Endodermal cell (in vitro differentiated cells): Measurements from ENCODE around the gene BTRC. TPM values are rescaled to one million over a fixed set of nuclear protein-coding genes. Genes with fewer than 3 reads are reported as not detected.

Source experiments
- DNase-seq: peaks from one replicate; pipeline ENCODE4 v3.0.0-alpha.2; 2017
- H3K27ac ChIP-seq: 2 replicates; pipeline ENCODE4 v1.5.1; 2013; ENCODE audit warnings: mild to moderate bottlenecking, low read depth, low read length, moderate library complexity
- H3K27me3 ChIP-seq: 2 replicates; pipeline ENCODE4 v1.6.1; 2013; ENCODE audit warnings: mild to moderate bottlenecking, low read length, moderate library complexity; ENCODE audit not compliant: insufficient read depth, control insufficient read depth, poor library complexity, severe bottlenecking
- H3K36me3 ChIP-seq: 2 replicates; pipeline ENCODE4 v1.7.0; 2013; ENCODE audit warnings: mild to moderate bottlenecking, low read length, moderate library complexity; ENCODE audit not compliant: control insufficient read depth, insufficient read depth
- H3K4me1 ChIP-seq: one replicate; pipeline ENCODE4 v1.7.0; 2013; ENCODE audit warnings: low read length; ENCODE audit not compliant: control insufficient read depth, insufficient read depth
- H3K4me3 ChIP-seq: 2 replicates; pipeline ENCODE4 v1.5.1; 2013; ENCODE audit warnings: mild to moderate bottlenecking, low read length, moderate library complexity
- H3K9ac ChIP-seq: 2 replicates; pipeline ENCODE4 v1.6.1; 2013; ENCODE audit warnings: mild to moderate bottlenecking, low read length, moderate library complexity; ENCODE audit not compliant: poor library complexity, severe bottlenecking; ENCODE audit errors: extremely low read depth
- H3K9me3 ChIP-seq: 2 replicates; pipeline ENCODE4 v1.6.1; 2013; ENCODE audit warnings: mild to moderate bottlenecking, low read length, moderate library complexity; ENCODE audit not compliant: control insufficient read depth
- H3K27ac Mint-ChIP-seq: 2 replicates; pipeline ENCODE4 v1.8.0; 2020; ENCODE audit warnings: mixed read lengths
- H3K27me3 Mint-ChIP-seq: 2 replicates; pipeline ENCODE4 v1.8.0; 2021; ENCODE audit warnings: mild to moderate bottlenecking, mixed read lengths; ENCODE audit not compliant: insufficient read depth
- H3K36me3 Mint-ChIP-seq: 2 replicates; pipeline ENCODE4 v1.8.0; 2020; ENCODE audit warnings: low read depth, mixed read lengths
- H3K4me1 Mint-ChIP-seq: 2 replicates; pipeline ENCODE4 v1.8.0; 2020; ENCODE audit warnings: mixed read lengths
- H3K4me3 Mint-ChIP-seq: 2 replicates; pipeline ENCODE4 v1.8.0; 2020; ENCODE audit warnings: mild to moderate bottlenecking, moderate library complexity, mixed read lengths
- H3K9me3 Mint-ChIP-seq: 2 replicates; pipeline ENCODE4 v1.8.0; 2020; ENCODE audit warnings: mild to moderate bottlenecking, mixed read lengths
- CTCF ChIP-seq: fragments of 200-600 bp; sonication (generic); conservative IDR thresholded peaks from 2 replicates; pipeline ENCODE4 v1.5.0; 2021; ENCODE audit warnings: antibody characterized with exemption, mild to moderate bottlenecking
- WGBS, 2 experiments: methylation state at CpG; one replicate each; pipeline versions ENCODE4 v1.1.5 to v1.1.7; 2013; ENCODE audit warnings: missing lambda C conversion rate in 2 of 2, mixed read lengths in 1 of 2; ENCODE audit not compliant: insufficient coverage in 1 of 2, insufficient read length in 1 of 2; 5-methylcytosine and 5-hydroxymethylcytosine counted together
- total RNA-seq, 2 donors: library from RNA; stranded (reverse); fragmentation: NEBNext Ultra II Directional in 1 of 2; extraction: Animal tissue kit (Norgen Biotek cat#: 25700) in 1 of 2; gene quantifications; 2 replicates in 1 of 2; 3 replicates in 1 of 2; pipeline ENCODE4 v1.2.1, GENCODE V29; 2021

BTRC gene
- total RNA-seq, 2 donors from 2014 or later = 30.1 to 38.2 TPM

GRCh38 chr10:101464599-101464998 lies 110.6 kb downstream of the BTRC start:
- Histone ChIP-seq H3K4me3 (peak overlapping the region; percentile 9), H3K9me3 (no peaks in the 10 kb centered on the region), H3K27me3 (no peaks in the 10 kb centered on the region), H3K27ac (peak overlapping the region; percentile 78), H3K36me3 (no peaks in the 10 kb centered on the region), H3K4me1 (peaks cover 14% of the 10 kb centered on the region), H3K9ac (no peak overlapping the region)
- no peak overlapping the region for H3K27ac Mint-ChIP-seq
- no peak for TF ChIP-seq CTCF
- no peaks in the 10 kb centered on the region for H3K27me3 Mint-ChIP-seq
- H3K4me3 Mint-ChIP-seq = no peak overlapping the region
- no peaks in the 10 kb centered on the region for H3K9me3 Mint-ChIP-seq
- no peak for DNase-seq
- no peaks in the 10 kb centered on the region for H3K36me3 Mint-ChIP-seq
- WGBS, 2 experiments = 91% methylated on average over 2 of the region's 2 CpGs; no CpG with 5 or more reads in 1 of the 2 experiments
- H3K4me1 Mint-ChIP-seq = peaks cover 37% of the 10 kb centered on the region

GRCh38 chr10:101466016-101466912 lies 112.3 kb downstream of the BTRC start:
- Mint-ChIP-seq H3K9me3 (no peaks in the 10 kb centered on the region), H3K4me3 (peak overlapping the region; percentile 10), H3K27me3 (no peaks in the 10 kb centered on the region), H3K36me3 (peaks cover 4% of the 10 kb centered on the region), H3K4me1 (peaks cover 37% of the 10 kb centered on the region), H3K27ac (peak overlapping the region; percentile 66)
- H3K9ac ChIP-seq = no peak overlapping the region
- DNase-seq = no peak
- 32 to 36% methylated on average over 2 to 5 of the region's 5 CpGs for WGBS, 2 experiments
- no peaks in the 10 kb centered on the region for H3K36me3 ChIP-seq
- no peaks in the 10 kb centered on the region for H3K27me3 ChIP-seq
- H3K9me3 ChIP-seq = no peaks in the 10 kb centered on the region
- peak overlapping the region; percentile 47 for H3K4me3 ChIP-seq
- H3K27ac ChIP-seq = peak overlapping the region; percentile 27
- TF ChIP-seq CTCF = no peak
- H3K4me1 ChIP-seq = peaks cover 14% of the 10 kb centered on the region

GRCh38 chr10:101467286-101467770 lies 113.4 kb downstream of the BTRC start:
- Mint-ChIP-seq H3K9me3 (no peaks in the 10 kb centered on the region), H3K4me3 (no peak overlapping the region), H3K4me1 (peaks cover 37% of the 10 kb centered on the region), H3K27ac (no peak overlapping the region), H3K36me3 (peaks cover 4% of the 10 kb centered on the region), H3K27me3 (no peaks in the 10 kb centered on the region)
- H3K4me1 ChIP-seq = peaks cover 14% of the 10 kb centered on the region
- no peaks in the 10 kb centered on the region for H3K27me3 ChIP-seq
- no peak overlapping the region for H3K4me3 ChIP-seq
- 0 to 4% methylated on average over 2 to 3 of the region's 3 CpGs for WGBS, 2 experiments
- peak; percentile 60 for DNase-seq
- no peaks in the 10 kb centered on the region for H3K9me3 ChIP-seq
- TF ChIP-seq CTCF = peak; percentile 94
- no peaks in the 10 kb centered on the region for H3K36me3 ChIP-seq
- no peak overlapping the region for H3K9ac ChIP-seq
- no peak overlapping the region for H3K27ac ChIP-seq
